AG09319 (cell line): ENCODE measurements around the gene BUB1B.
"Not testable (repeated sequence)": the region's sequence is repeated elsewhere in the genome, so short reads cannot be mapped to it uniquely, and the experiment has no call there.

Experiments
- DNase-seq: peaks from one replicate; pipeline ENCODE4 v3.0.0-alpha.2; 2010; ENCODE audit warnings: low read depth; ENCODE audit errors: extremely low read depth
- CTCF ChIP-seq: IDR thresholded peaks from 2 replicates; pipeline ENCODE4 v1.5.1; 2011; ENCODE audit warnings: low read depth, mild to moderate bottlenecking, inconsistent platforms, low read length, moderate library complexity

The BUB1B gene, protein sequence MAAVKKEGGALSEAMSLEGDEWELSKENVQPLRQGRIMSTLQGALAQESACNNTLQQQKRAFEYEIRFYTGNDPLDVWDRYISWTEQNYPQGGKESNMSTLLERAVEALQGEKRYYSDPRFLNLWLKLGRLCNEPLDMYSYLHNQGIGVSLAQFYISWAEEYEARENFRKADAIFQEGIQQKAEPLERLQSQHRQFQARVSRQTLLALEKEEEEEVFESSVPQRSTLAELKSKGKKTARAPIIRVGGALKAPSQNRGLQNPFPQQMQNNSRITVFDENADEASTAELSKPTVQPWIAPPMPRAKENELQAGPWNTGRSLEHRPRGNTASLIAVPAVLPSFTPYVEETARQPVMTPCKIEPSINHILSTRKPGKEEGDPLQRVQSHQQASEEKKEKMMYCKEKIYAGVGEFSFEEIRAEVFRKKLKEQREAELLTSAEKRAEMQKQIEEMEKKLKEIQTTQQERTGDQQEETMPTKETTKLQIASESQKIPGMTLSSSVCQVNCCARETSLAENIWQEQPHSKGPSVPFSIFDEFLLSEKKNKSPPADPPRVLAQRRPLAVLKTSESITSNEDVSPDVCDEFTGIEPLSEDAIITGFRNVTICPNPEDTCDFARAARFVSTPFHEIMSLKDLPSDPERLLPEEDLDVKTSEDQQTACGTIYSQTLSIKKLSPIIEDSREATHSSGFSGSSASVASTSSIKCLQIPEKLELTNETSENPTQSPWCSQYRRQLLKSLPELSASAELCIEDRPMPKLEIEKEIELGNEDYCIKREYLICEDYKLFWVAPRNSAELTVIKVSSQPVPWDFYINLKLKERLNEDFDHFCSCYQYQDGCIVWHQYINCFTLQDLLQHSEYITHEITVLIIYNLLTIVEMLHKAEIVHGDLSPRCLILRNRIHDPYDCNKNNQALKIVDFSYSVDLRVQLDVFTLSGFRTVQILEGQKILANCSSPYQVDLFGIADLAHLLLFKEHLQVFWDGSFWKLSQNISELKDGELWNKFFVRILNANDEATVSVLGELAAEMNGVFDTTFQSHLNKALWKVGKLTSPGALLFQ

GRCh38 chr15:40160689-40161688 is at the start of gene BUB1B:
TSS of gene BUB1B (plus strand) at chr15:40161069. CDS start at chr15:40161221, 152 bp downstream.
- TF ChIP-seq CTCF = no peak

DNA sequence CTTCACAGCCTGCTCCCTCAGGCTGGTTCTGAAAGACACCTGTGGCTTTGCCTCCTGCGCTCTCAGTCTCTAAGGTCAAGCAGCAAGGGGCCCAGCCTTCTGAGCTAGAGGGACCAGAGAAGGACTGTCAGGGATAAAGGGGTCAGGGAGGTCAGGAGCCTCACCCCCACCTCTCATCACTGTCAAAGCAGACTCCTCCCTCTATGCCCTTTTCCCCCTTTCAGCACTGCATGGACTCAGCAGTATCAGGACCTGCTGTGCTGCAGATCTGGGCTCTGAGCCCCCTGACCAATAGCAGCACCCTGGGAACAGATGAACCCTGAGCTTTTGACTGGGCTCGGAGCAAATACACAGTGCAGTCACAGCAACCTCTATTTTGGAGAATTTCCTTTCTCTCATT is 49.0 kb upstream of the BUB1B start:
- no peak for DNase-seq

More at GRCh38 chr15:40160689-40161688, at the start of gene BUB1B:
- DNase-seq = peak; percentile 61

GRCh38 chr15:40112789-40113188 is 48.1 kb upstream of the BUB1B start:
- no peak for DNase-seq

More for the DNA sequence above, 49.0 kb upstream of the BUB1B start:
- no peak for TF ChIP-seq CTCF

DNA sequence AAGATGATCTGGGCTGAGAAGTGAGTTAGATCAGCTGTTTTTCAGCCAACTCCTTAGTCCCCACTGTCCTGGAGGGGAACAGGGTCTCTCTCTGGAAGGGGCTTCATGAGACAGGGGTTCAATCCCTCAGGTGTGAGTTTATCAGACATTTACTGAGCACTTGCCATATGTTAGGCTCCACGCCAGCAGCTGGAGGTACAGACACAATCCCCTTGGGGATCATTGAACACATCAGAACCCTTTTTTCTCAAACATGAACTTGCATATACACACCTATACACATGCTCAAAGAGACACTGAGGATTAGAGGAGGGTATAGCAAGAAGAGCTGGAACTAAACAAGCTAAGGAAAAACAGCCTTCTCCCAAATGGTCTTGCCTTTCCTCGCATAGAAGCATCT is 46.7 kb upstream of the BUB1B start:
- DNase-seq = no peak
- TF ChIP-seq CTCF = no peak

More at GRCh38 chr15:40112789-40113188, 48.1 kb upstream of the BUB1B start:
- TF ChIP-seq CTCF = no peak

DNA sequence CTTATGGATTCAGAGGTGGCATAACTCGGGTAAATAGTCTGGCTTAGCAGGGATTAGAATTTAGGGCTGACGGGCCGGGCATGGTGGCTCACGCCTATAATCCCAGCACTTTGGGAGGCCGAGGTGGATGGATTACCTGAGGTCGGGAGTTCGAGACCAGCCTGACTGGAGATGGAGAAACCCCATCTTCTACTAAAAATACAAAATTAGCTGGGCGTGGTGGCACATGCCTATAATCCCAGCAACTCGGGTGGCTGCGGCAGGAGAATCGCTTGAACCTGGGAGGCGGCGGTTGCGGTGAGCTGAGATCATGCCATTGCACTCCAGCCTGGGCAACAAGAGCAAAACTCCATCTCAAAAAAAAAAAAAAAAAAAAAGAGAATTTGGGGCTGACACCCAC is 45.8 kb upstream of the BUB1B start:
- not testable (repeated sequence) for DNase-seq

DNA sequence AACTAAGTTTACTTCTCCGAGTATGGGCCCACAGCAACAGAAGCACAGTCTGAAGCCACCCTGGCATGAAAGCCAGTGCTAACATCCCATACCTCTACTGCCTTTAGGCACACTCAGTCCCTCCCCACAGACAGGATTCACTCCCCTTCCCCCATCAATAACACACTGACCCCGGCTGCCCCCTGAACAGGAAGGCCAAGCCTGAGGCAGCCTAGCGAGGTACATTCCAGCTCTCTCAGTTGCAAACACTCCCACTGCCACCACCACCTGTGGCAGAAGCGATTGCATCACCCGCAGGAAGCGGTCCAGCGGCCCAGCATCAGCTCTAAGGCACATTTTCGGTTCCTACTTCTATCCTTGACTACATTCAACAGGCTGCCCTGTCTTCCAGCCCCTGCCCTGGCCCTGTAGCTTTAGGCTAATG is 45.2 kb upstream of the BUB1B start:
- no peak for DNase-seq

More for the DNA sequence above, 45.2 kb upstream of the BUB1B start:
- TF ChIP-seq CTCF = no peak
